ENCODE measurements around the gene BAK1. TPM values are rescaled to one million over a fixed set of nuclear protein-coding genes. Genes with fewer than 3 reads are reported as not detected.
A peak's percentile ranks its signal among the peaks of the same experiment; 100 is the strongest.
"Not testable (repeated sequence)": the region's sequence is repeated elsewhere in the genome, so short reads cannot be mapped to it uniquely, and the experiment has no call there.

BAK1 gene
- total RNA-seq, 2 donors from 2014 or later: 2.3 to 5.7 TPM

DNA sequence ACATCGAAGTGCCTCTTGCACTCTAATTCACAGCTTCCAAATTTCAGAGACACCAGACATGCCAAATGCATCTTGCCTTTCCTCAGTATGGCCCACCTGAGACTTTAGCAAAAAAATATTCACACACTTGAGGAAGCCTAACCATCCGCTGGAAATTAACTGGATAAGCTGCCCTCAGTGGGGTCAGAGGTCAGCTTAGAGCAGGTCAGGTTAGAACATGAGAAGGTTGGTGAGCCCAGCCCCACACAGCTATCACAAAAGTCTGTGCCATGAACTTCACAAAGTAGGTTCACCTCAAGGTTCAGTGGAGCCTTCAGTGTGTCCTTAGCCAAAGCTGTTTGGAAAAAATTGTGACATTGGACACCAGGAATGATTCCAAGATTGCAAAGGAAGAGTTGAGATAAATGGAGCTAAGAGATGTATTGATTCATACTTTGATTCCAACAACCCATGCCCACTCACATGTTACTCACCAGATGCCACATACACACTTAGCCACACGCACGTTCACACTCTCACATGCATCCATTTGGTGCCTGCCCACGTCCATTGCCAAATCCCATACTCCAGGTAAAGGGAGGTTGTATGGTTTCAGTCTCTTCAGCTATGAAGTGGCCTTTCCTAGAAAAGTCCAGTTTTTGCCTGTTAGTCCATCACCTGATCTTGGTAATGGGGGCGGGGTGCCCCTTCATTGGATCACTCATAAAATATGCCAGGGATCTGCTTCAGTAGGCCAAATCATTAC lies 11.1 kb downstream of the BAK1 start:
- 95 to 96% methylated on average over 6 of the region's 6 CpGs for WGBS, 2 donors
- peaks cover 0 to under 1% of the 10 kb centered on the region in 2 donors for H3K36me3 ChIP-seq (replicated peaks in 1 of 2; ENCODE audit: insufficient read depth in 1 of 2, low read depth in 2 of 2)
- peaks cover 7% of the 10 kb centered on the region for H3K4me1 ChIP-seq
- no peaks in the 10 kb centered on the region for H3K9me3 ChIP-seq
- no peak overlapping the region for H3K4me3 ChIP-seq
- intact Hi-C loops (cut with DNase I): no loop called here
- DNase-seq (no peak), ATAC-seq (no peak)
- H3K27ac ChIP-seq: no peak overlapping the region
- TF ChIP-seq POLR2A (IDR thresholded peaks at IDR 0.05): no peak
- H3K27me3 ChIP-seq: no peaks in the 10 kb centered on the region

DNA sequence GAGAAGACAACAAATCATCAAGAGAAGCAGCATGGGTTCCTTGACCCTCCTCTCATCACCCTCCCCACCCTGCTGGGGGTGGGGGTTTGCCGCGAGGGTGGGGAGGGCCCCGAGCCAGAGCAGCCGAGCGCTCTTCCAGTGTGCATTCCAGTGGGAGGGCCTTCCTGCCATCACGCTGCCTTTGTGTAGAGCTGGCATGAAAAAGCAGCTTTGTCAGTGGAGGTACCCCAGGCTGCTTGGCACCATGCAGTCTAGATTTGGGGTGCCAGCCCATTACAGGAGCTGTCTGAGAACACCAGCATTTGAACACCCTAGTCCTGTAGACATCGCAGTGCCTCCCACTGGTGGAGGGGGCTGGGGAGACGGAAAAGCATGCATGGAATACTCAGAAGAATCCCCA lies 12.2 kb downstream of the BAK1 start:
- Histone ChIP-seq H3K4me3 (no peak overlapping the region), H3K4me1 (peaks cover 7% of the 10 kb centered on the region), H3K36me3 (replicated peaks in 1 of 2; ENCODE audit: insufficient read depth in 1 of 2, low read depth in 2 of 2) (no peaks in the 10 kb centered on the region), H3K9me3 (no peaks in the 10 kb centered on the region), H3K27me3 (no peaks in the 10 kb centered on the region), H3K27ac (no peak overlapping the region)
- DNase-seq: no peak
- WGBS, 2 donors: 69 to 76% methylated on average over 8 of the region's 8 CpGs
- intact Hi-C loops (cut with DNase I): no loop called here
- ATAC-seq: no peak
- no peak for TF ChIP-seq POLR2A (IDR thresholded peaks at IDR 0.05)
- TF ChIP-seq, protein P1, sequence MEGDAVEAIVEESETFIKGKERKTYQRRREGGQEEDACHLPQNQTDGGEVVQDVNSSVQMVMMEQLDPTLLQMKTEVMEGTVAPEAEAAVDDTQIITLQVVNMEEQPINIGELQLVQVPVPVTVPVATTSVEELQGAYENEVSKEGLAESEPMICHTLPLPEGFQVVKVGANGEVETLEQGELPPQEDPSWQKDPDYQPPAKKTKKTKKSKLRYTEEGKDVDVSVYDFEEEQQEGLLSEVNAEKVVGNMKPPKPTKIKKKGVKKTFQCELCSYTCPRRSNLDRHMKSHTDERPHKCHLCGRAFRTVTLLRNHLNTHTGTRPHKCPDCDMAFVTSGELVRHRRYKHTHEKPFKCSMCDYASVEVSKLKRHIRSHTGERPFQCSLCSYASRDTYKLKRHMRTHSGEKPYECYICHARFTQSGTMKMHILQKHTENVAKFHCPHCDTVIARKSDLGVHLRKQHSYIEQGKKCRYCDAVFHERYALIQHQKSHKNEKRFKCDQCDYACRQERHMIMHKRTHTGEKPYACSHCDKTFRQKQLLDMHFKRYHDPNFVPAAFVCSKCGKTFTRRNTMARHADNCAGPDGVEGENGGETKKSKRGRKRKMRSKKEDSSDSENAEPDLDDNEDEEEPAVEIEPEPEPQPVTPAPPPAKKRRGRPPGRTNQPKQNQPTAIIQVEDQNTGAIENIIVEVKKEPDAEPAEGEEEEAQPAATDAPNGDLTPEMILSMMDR (IDR thresholded peaks at IDR 0.05): no peak

DNA sequence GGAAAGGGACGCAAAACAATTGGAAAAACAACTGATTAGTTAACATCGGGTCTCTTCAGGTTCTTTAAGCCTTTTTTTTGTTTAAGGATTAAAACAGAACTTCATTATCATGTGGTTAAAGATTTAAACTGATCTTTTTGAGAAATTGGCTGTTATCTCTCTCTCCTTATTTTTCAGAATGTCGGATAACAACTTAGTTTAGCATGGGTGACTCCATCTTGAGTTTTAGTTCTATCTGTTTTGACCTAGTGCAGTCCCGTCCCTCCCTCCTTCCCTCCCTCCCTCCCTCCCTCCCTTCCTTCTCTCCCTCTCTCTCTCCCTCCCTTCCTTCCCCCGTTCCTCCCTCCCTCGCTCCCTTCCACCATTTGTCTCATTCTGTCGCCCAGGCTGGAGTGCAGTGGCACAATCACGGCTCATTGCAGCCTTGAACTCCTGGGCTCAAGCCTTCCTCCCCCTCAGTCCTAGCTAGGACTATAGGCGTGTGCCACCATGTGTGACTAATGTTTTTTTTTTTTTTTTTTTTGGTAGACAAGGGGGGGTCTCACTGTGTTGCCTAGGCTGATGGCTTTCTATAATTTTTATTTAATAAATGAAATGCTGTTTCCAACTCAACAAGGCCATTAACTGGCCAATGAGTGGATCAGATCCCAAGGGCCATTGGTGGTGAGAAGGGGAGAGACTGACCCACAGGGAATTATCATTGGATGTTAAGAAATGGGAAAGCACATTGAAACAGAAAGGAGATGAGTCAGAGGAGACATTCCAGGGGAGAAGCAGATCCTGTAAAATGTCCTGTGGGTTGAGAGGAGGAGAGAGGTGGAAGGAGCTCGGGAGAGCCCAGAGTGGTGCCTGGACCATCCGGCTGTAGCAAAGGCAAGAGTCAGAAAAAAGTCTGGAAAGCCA lies 13.6 kb downstream of the BAK1 start:
- TF ChIP-seq, protein P1 (IDR thresholded peaks at IDR 0.05): no peak
- no peak for TF ChIP-seq POLR2A (IDR thresholded peaks at IDR 0.05)
- Histone ChIP-seq H3K9me3 (no peaks in the 10 kb centered on the region), H3K4me3 (no peak overlapping the region), H3K27ac (no peak overlapping the region), H3K27me3 (no peaks in the 10 kb centered on the region), H3K36me3 (replicated peaks in 1 of 2; ENCODE audit: insufficient read depth in 1 of 2, low read depth in 2 of 2) (no peaks in the 10 kb centered on the region), H3K4me1 (peaks cover 1% of the 10 kb centered on the region)
- DNase-seq: no peak
- ATAC-seq: no peak
- 65 to 67% methylated on average over 11 of the region's 11 CpGs for WGBS, 2 donors
- intact Hi-C loops (cut with DNase I): no loop called here

DNA sequence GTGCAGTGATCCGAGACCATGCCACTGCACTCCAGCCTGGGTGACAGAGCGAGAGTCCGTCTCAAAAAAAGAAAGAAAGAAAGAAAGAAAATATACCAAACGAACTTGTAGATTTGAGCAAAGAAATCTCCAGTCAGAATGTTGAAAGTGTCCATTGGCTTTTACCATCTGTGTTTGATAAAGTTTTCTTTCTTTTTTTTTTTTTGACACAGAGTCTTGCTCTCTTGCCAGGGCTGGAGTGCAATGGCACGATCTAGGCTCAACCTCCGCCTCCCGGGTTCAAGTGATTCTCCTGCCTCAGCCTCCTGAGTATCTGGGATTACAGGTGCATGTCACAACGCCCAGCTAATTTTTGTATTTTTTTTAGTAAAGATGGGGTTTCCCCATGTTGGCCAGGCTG lies 21.3 kb downstream of the BAK1 start:
- Histone ChIP-seq H3K4me1 (no peaks in the 10 kb centered on the region), H3K9me3 (no peaks in the 10 kb centered on the region), H3K36me3 (replicated peaks in 1 of 2; ENCODE audit: insufficient read depth in 1 of 2, low read depth in 2 of 2) (no peaks in the 10 kb centered on the region), H3K27me3 (no peaks in the 10 kb centered on the region), H3K27ac (no peak overlapping the region), H3K4me3 (no peak overlapping the region)
- DNase-seq (no peak), ATAC-seq (no peak)
- TF ChIP-seq POLR2A (IDR thresholded peaks at IDR 0.05): no peak
- TF ChIP-seq, protein P1 (IDR thresholded peaks at IDR 0.05): no peak
- intact Hi-C loops (cut with DNase I): no loop called here
- 76 to 77% methylated on average over 8 of the region's 8 CpGs for WGBS, 2 donors

DNA sequence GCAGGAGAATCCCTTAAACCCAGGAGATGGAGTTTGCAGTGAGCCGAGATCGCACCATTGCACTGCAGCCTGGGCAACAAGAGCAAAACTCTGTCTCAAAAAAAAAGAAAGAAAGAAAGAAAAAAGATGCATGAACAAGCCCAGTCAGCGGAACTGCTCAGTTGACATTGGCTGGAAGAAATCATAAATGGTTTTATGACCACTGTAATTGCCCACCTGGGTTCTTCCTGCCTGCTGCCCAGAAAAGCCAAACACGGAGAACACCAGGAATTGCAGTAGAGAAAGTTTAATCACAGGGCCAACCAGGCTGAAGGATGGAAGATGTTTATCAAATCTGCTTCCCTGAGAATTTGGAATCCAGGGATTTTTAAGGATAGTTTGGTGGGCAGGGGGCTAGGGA lies 22.7 kb downstream of the BAK1 start:
- H3K4me3 ChIP-seq: no peak overlapping the region
- no peak for DNase-seq
- H3K4me1 ChIP-seq: no peaks in the 10 kb centered on the region
- intact Hi-C loops (cut with DNase I): no loop called here
- TF ChIP-seq, protein P1 (IDR thresholded peaks at IDR 0.05): no peak
- TF ChIP-seq POLR2A (IDR thresholded peaks at IDR 0.05): no peak
- ATAC-seq: no peak
- H3K27me3 ChIP-seq: no peaks in the 10 kb centered on the region
- H3K9me3 ChIP-seq: no peaks in the 10 kb centered on the region
- WGBS, 2 donors: 95 to 96% methylated on average over 4 of the region's 4 CpGs
- no peaks in the 10 kb centered on the region for H3K36me3 ChIP-seq (replicated peaks in 1 of 2; ENCODE audit: insufficient read depth in 1 of 2, low read depth in 2 of 2)
- H3K27ac ChIP-seq: no peak overlapping the region

DNA sequence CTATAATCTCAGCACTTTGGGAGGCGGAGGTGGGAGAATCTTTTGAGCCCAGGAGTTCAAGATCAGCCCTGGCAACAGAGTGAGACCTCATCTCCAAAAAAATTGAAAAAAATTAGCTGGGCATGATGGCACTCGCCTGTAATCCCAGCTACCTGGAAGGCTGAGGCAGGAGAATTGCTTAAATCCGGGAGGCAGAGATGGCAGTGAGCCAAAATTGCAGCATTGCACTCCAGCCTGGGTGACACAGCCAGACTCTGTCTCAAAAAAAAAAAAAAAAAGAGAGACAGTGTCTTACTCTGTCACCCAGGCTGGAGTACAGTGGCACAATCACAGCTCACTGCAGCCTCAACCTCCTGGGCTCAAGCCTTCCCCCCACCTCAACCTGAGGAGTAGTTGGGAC lies 27.2 kb downstream of the BAK1 start:
- peak in 2 of 4 donors; percentile 35 to 38 for DNase-seq
- H3K27ac ChIP-seq; H3K4me3 ChIP-seq; ATAC-seq; H3K36me3 ChIP-seq (replicated peaks in 1 of 2; ENCODE audit: insufficient read depth in 1 of 2, low read depth in 2 of 2); H3K9me3 ChIP-seq; H3K4me1 ChIP-seq; intact Hi-C loops (cut with DNase I); H3K27me3 ChIP-seq: not testable (repeated sequence)
- WGBS, 2 donors: 44 to 55% methylated on average over 3 of the region's 3 CpGs
